ENCODE results near the gene GHITM.

- TF ChIP-seq REST (IDR thresholded peaks at IDR 0.05; ENCODE audit: low read depth, low read length) (no peak), CTCF (IDR thresholded peaks at IDR 0.05) (no peak), POLR2AphosphoS5 (IDR thresholded peaks at IDR 0.05; ENCODE audit: low read depth, low read length) (no peak), PBX3 (IDR thresholded peaks at IDR 0.05) (no peak), TEAD4 (IDR thresholded peaks at IDR 0.05; ENCODE audit: borderline replicate concordance, insufficient read depth) (no peak), TAF1 (IDR thresholded peaks at IDR 0.05; ENCODE audit: borderline replicate concordance, low read depth, low read length) (no peak), FOXM1 (IDR thresholded peaks at IDR 0.05; ENCODE audit: low read depth) (no peak), ZBTB33 (IDR thresholded peaks at IDR 0.05; ENCODE audit: borderline replicate concordance, low read depth) (no peak), RFX5 (IDR thresholded peaks at IDR 0.05; ENCODE audit: low read length) (no peak), RCOR1 (IDR thresholded peaks at IDR 0.05; ENCODE audit: low read length) (no peak), USF2 (IDR thresholded peaks at IDR 0.05; ENCODE audit: borderline replicate concordance, low read depth, low read length) (no peak), MAX (IDR thresholded peaks at IDR 0.05; ENCODE audit: low read depth) (no peak), EP300 (IDR thresholded peaks at IDR 0.05; ENCODE audit: borderline replicate concordance in 1 of 2, low read depth in 1 of 2, low read length in 1 of 2) (no peak)
These were observed 59.1 kb downstream of the GHITM start for GRCh38 chr10:84198206-84198915.
